Measurements from ENCODE around the gene TMEM81.

DNA sequence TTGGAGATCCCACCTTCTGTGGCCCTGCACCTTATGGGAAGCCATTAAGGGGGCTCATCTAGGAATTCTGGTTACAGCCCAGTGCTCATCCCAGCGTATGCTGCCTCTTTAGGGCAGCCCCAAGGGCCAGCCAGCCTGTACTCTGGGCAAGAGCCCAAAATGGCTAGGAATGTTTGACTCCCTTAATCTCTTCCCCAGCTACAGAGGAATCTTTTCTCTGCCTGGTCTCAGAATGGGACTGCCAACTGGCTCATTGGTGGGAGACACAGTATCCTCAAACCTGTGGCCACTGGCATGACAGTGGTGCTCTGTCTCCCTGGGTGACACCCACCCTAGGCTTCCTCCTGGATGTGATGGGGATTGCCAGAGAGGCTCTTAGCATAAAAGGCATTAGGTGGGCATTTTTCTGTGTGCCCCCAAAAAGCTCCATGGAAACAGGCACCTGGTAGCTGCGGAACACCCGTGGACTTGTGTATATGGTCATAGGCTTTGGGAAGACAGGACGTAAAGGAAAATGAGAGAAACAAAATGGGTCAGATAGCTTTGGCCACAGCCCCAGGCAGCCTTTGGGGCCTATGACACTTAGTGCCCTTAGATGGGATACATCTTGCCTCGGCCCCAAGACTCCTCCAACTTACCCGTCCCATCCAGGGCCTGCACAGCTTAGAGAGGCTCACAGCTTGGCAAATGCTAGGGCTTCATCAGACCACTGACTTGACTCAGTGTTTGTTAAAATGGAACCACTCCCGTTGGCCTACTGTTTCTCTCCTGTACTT, 6.9 kb downstream of the TMEM81 start:
- TF ChIP-seq, protein P1, sequence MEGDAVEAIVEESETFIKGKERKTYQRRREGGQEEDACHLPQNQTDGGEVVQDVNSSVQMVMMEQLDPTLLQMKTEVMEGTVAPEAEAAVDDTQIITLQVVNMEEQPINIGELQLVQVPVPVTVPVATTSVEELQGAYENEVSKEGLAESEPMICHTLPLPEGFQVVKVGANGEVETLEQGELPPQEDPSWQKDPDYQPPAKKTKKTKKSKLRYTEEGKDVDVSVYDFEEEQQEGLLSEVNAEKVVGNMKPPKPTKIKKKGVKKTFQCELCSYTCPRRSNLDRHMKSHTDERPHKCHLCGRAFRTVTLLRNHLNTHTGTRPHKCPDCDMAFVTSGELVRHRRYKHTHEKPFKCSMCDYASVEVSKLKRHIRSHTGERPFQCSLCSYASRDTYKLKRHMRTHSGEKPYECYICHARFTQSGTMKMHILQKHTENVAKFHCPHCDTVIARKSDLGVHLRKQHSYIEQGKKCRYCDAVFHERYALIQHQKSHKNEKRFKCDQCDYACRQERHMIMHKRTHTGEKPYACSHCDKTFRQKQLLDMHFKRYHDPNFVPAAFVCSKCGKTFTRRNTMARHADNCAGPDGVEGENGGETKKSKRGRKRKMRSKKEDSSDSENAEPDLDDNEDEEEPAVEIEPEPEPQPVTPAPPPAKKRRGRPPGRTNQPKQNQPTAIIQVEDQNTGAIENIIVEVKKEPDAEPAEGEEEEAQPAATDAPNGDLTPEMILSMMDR (IDR thresholded peaks at IDR 0.05) = no peak
- no peak for TF ChIP-seq POLR2A (IDR thresholded peaks at IDR 0.05)
